HG03066 (cell line): ENCODE measurements around the gene FLRT1.

ENCODE experiments used
- ATAC-seq: cut with Tn5 transposase; IDR thresholded peaks from one replicate; pipeline ENCODE4 v1.9.1; 2021; ENCODE audit warnings: low read depth; ENCODE audit not compliant: unreplicated experiment

Gene FLRT1

DNA sequence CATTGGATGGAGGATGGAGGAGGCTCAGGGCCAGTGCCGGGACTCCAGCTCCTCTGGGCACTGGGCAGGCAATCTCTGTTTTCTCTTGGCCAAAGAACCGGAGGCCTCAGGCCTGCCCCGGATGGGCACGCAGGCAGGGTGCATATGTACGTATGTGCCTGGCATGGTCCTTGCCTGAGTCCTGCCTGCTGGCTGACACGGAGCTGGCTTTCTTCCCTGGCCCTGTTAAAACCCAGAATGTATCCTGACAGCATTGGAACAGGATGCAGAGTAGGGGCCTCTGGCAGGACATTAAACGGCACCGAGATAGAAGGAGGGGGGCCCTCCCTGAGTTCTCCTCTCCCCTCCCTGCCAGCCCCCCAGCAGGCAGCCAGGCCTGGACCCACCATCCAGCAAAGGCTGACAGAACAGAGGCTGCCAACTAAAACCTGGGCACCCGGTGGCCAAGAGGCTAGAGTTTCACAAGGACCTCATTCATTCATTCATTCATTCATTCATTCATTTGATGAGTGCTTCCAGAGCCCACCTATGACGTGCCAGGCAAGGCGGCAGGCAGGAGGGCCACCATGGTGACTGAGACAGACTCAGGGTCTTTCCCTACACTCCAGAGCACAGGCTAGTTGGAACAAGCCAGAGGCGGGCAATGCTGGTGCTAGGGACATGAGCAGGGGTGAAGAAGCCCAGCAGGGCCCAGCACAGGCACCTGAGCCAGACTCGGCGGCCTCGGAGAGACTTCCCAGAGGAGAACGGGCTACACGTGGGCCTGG is 28.8 kb downstream of the FLRT1 start:
- no peak for ATAC-seq

DNA sequence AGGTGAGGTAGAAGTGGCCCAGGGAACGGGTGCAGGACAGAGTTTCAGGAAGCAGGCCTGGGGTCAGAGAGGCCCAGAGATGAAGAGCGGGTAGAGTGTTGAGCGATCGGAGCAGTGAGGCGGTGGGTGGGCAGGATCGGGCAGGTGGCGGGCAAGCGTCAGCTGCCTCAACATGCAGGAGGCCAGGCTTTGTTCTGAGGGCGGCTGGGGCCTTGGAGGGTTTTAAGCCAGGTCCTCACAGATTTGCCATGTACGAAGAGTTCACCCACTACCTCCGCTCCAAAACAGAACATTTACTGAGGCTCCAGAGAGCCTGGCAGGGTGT is 29.4 kb downstream of the FLRT1 start:
- ATAC-seq, result no peak

DNA sequence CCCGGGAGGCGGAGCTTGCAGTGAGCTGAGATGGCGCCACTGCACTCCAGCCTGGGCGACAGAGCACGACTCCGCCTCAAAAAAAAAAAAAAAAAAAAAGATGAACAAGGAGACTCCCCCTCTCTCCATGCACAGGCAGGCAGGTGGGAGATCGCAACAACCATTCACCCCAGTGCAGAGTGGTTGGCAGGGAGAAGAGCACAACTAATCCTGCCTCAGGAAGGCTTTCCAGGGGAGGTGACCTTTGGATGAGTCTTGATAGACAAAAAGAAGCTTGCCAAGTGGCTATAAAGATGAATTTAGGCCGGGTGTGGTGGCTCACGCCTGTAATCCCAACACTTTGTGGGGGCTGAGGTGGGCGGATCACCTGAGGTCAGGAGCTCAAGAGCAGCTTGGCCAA is 30.0 kb downstream of the FLRT1 start:
- no peak for ATAC-seq

DNA sequence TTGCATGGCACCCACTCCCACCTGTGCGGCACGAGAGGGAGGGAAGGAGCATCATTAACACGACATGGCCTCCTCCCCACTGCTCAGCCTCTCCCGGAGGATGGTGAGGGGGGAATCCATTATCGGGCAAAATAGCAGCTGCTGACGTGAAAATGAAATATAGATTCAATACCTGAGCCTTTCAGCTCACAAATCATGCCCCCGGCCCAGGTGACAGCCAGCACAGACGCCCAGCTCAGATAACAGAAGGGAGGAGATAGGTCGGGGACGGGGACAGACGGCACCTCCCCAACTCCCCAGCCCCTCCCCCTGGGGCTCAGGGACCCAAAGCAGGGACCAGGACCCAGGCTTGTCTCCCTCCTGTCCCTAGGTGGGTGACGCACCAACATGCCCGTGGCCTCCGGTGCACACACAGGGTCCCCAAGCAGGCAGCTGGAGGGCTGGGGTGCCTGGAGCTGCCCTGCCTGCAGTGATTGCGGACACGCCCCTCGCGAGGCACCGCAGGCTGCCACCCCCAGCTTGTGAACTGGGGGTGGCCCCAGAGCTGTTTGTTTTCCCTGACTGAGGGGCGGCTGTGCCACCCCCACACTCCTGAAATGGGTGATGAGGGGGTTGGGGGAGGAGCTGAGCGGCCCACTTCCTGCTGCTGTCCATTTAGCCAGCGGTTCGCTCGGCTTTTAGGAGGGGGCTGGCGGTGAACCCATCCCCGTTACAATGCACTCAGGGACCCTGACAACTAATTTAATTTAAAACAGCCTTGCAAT is 31.7 kb downstream of the FLRT1 start:
- ATAC-seq, result no peak

DNA sequence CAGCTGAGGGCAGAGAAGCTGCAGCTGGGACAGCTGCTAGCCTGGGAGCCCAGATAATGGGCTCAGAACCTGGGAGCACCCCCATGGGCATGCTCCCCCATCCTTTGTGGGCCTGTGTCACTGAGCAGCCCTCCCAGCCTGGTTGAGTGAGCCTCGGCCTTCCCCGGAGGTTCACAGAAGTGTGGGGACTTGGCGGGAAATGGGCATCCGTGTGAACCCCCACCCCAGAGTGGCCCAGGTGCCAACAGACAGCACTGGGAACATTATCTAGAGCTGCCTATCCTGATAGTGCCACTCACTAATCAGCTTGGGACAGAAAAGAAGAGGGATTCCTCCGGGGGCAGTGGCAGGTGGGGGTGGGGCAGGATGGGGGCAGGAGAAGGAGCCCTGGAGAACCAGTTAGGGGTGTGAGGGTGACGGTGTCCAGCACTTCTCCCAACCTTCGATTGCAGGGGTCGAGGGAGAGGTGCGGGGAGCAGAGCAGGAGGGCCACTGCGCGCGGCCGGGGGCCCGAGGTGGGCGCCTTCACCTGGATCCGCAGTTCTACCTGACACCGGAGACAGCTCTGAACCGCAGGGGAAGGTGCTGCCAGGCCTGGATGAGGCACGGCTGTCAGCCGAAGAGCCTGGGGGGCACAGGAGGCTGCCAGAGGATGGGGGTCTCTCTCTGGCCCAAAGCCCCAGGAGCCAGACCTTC is 33.1 kb downstream of the FLRT1 start:
- ATAC-seq, result no peak

DNA sequence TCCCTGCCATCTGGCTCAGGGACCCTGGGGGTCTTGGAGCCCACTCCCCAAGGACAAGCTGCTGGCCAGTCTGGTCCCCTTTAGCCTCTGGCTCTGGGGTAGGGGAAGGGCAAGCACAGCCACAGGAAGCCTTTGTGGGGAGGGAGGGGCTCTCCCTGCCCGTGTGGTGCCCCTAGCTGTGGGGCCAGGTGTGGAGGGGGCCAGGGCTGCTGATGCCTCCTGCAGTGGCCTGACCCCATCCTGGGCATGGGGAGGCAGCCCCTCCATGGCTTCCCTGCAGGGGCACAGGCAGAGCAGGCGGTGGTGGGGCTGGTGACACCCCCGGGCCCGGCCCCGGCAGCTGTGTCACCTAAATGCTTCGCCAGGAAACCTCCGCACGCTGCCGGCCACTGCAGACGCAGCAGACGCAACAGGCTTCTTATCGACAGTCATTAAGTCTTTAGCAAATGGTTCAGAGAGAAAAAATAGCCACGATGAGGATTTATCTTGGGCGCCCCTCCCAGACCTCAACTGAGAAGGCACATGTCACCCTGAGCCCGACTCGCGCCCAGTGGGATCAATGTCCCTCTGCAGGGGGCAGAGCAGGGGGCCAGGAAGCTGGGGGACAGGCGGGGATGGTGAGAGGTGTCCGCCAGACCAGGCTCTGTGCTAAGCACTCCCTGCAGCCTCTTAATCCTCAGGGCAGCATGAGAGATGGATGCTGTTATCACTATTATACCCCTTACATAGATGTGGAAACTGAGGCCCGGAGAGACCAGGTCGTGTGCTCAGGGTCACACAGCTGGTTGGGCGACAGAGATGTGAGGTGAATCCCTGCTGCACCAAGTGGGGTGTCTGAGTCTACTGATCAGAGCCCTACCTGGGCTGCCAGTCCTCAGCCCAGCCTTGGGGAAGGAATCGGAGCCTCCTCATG is 33.9 kb downstream of the FLRT1 start:
- ATAC-seq, result no peak

DNA sequence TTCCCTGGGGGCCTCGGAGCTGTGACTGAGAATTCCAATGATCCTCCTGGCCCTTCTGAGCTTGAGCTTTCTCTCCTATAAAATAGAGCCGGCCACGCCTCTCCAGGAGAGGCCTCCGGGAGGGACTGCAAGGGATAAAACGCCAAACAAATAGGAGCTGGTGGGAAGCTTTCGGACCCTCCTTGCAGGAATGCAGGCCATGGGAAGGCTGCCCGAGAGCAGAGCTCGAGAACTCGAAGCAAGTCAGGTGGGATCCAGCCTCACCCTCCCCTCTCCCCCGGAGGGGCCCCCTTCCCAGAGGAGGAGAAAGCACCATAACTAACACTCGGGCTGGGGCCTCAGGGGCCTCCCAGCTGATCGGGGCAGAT is 34.6 kb downstream of the FLRT1 start:
- no peak for ATAC-seq

DNA sequence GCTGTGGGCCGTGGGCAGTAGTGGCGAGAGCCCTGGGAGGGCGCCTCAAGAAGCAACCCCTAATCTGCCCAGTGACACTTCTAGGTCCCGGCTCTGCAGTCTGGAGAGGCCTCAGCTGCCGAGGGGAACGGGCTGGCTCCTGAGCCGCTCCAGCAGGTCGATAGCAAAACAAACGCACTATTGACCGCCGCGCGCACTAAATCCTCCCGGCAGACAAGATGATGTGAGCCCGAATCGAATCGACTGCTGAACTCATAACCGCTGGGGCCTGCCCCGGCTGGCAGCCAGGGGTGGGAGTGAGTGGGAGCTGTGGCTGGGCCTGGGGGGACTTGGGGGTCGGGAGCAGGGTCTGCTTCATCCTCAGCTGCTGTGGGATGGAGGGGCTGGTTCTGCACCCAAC is 36.1 kb downstream of the FLRT1 start:
- ATAC-seq, result no peak

DNA sequence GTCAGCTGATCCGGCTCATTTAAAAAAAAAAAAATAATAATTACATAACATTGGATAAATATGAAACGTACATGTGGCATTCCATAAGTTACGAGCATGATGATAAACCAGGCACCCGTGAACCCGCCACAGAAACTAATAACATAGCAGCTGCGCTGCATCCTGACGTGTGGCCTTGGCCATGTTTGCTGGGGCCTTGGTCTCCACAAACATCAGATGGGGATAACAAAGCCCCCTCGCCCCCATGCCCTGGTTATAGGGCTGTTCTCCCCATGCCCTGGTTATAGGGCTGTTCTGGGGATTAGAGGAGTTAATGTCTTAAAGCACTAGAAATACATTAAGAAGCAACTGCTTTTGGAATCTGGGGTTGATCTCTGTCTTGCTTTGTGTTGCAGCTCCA is 36.7 kb downstream of the FLRT1 start:
- ATAC-seq, result no peak

DNA sequence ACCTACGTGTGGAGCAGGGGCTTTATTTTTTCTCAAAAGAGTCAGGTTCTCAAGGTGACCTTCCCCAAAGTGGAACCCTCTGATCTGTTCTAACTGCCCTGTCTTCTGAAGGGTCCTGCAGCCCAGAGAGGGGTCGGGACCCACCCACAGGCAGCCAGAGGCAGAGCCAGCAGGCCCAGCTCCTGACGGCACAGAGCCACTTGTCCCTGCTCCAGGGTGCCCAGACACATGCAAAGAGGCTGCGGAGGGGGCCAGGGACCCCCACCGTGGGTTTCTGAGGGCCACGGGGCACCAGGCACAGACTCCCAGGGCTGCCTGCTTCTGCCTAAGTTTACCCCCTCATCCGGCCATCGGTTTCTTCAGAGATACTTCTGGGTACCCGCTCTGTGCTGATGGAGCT is 37.1 kb downstream of the FLRT1 start:
- no peak for ATAC-seq

DNA sequence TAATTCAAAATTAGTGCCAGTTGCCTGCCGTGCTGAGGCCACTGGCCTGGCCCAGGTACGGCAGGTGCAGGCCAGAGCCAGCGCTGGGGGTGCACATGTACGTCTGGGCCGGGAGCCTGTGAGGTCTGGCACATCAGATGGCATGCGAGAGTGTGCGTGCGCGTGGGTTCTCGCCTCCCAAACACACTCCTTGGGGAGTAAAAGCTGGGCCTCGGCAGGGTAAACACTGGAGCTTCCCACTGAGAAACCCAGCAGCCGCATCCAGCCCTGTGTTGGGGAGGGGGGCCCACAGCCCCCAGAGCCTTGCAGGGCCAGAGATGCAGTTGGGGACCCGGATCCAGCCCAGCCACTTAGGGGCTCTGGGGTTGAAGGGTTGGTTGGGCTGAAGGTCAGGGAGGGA is 37.8 kb downstream of the FLRT1 start:
- ATAC-seq, result no peak

DNA sequence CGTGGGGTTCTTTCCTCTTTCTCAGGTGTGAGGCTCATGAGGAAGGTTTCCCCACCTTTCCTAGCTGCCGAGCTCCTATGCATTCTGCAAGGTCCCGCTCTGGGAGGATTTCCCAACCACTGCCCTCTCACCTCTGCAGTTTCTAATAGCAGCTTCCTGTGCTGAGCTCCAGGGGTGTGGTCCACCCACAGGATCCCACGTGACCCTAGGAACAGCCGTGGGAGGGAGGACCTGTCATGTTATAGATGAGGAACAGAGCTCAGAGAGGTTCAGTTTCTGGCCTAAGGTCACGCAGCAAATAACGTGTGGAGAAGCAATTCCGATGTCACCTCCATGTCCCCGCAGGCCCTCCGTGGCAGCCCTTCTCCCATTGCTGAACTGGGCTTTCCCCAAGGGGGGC is 38.5 kb downstream of the FLRT1 start:
- no peak for ATAC-seq

DNA sequence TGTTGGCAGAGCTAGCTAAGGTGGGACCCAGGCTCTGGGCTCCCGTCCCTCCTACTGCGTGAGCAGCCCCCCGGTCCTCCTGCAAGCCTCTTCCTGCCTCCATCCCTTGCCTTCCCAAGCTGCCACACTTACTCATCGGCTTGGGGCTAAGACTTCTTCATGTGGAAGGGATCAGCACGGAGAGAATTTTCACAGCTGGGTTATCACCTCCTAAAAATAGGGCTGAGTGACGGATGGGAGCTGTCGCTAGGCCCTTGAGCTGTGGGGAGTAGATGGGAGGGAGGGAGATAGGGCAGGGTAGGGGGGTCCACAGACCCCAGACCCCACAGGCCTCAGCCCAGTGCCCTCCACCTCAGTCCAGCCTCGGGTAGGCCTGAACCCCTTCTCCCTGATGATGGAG is 41.0 kb downstream of the FLRT1 start:
- no peak for ATAC-seq

DNA sequence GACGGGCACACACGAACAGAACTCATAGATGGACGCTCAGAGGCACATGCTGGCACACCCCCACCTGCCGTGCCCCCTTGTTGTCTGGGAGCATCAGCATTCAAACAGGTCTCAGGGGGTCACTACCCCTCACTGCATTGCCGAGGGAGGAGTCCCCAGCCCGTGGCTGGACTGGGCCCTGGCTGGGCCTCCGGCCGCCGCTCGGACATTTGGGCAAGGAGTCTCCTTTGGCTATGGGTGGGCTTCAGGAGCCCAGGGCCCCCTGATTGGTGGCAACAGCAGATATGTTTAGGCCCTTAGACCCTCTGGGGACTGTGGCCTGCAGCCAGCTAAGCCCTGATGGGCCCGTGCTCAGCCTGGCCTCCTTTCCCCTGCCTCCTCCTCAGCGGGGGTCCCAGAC is 41.9 kb downstream of the FLRT1 start:
- no peak for ATAC-seq

DNA sequence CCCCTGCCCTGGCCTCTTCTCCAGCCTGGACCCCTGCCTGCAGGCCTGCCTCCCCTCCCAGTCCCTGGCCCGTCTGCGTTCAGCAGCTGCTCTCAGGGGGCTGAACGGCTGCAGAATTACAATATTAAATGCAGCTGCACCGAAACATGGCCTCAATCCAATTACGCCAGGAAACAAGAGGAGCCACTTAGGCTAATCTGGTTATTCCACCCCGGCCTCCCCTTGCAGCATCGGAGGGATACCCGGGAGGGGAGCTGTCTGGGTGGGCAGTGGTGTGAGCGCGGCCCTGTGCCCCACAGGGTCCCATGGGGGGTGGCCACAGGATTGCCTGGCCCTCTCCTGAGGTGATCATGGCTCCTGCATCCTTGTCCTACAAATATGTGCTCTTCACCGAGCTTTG is 42.6 kb downstream of the FLRT1 start:
- no peak for ATAC-seq

DNA sequence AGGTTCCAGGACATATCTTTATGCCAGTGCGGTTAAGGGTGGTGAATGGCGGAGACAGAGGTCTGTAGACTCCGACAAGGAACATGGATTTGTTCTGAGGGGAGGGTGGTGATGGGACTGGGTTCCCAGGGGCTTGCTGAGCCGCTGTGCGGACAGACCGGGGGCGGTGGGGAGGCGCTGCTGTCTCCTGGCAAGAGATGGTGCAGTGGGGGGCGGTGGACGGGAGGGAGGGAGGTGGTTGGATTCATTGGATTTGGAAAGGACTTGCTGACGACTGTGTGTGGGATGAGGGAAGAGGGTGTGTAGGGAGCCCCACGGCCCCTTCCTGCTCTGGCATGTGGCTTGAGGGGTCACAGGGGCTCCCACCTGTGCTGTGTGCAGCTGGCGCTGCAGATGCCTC is 43.2 kb downstream of the FLRT1 start:
- no peak for ATAC-seq

DNA sequence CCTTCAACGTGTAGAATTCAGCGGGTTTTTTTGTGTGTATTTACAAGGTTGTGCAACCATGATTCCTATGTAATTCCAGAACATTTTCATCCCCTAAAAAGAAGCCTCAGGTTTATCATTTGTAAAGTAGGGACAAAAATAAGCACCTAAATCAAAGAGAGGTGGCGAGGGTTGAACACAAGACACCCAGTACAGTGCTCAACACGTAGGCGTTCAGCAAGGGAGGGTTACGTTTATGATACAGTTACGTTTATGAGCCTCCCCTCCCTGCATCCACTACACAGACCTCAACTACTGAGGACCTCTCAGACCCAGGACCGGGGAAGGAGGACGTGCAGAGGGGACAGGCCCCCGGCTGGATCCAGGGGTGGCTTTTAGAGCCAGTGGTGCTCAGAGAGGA is 44.7 kb downstream of the FLRT1 start:
- ATAC-seq, result no peak

DNA sequence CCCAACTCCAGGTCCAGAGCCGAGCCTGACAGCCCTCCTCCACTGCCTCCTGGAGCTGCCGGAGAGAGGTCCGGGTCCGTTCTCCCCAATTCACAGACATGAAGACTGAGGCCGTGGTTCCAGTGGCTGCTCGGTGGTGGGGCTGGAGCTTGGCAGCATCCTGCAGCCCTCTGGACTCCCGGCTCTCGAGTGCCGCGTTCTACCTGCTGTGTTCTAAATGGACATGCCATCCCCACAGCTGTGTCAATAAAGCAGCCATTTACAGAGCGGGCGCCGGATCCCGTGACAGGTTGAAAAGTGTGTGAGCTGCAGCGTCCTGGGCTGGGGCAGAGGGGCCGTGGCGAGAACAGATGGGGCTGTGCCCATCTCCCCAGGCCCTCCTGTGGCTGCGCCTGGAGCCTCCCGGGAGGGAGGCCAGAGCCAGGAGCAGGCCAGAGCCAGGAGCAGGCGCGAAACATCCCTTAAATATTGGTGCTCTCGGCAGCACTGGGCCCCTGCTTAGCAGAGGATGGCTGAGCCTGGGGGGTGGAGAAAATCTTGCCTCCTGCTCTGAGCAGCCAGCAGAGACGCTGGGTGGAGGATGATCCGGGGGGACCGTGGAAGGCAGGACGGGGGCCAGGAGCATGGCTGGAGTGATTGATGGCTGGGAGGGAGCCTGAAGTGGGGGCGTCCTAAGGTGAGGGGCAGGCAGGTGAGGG is 46.2 kb downstream of the FLRT1 start:
- no peak for ATAC-seq

DNA sequence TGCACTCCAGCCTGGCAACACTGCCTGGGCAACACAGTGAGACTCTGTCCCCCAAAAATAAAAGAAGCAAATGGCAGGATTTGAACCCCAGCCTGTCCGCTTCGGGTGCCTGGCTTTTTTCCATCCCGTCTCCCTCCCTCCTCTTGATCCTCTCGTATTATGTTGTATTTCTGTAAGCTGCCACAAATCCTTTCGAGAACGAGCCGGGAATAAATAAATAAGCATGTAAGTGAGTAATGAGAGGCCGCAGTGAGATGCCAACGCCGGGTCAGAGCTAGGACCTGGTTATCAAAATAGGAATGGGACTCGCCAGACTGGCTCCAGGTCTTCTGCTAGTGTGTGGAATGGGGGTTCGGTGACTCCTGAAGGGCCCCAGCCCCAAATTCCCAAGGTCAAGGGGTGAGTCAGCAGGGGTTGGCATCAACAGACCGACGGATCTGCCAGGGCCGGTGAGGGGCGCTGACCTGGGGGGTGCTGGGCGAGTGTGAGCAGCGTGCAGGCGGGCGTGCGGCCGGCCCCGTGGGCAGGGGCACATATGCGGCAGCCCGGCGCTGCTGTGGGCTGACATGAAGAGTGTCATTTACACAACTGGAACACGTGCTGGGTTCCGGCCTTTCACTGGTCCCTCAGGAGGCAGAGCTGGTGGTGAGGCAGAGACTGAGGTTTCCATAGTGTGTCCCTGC is 47.8 kb downstream of the FLRT1 start:
- ATAC-seq, result no peak
